AG10803 (cell line): ENCODE measurements around the gene FOXO3.
A peak's percentile ranks its signal among the peaks of the same experiment; 100 is the strongest.

Experiments
- DNase-seq: peaks from one replicate; pipeline ENCODE4 v3.0.0; 2010; ENCODE audit warnings: low read depth
- H3K4me3 ChIP-seq: 2 replicates; pipeline ENCODE4 v1.5.1; 2011; ENCODE audit warnings: mild to moderate bottlenecking, low read length, control low read depth
- CTCF ChIP-seq: conservative IDR thresholded peaks from 2 replicates; pipeline ENCODE4 v1.5.1; 2011; ENCODE audit warnings: mild to moderate bottlenecking, low read length, control low read depth, inconsistent platforms

Gene FOXO3

DNA sequence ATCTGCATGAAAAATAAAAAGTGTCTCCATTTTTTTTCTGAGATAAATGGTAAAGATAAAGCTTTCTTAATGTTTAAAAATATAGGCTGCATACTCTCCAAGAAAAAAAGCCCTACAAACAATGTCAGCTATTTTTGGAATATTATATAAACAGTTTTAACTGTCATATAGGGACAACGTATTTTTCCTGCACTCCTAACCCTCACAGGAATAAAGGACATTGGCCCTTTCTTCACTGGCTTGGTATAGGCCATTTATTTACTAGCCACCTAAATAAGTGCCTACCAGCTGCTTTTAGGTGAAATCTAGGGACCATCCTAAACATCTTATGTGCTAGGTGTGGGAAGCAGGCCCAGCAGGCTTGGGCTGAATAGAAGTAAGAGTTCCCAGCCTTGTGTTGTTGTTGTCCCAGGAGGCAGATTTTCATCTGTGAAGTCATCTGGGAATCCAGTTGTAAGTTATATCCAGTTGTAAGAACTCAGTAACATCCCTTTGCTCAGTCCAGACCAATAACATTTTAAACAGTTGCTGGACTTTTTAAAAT lies 21.3 kb downstream of the FOXO3 start:
- no peak for TF ChIP-seq CTCF
- H3K4me3 ChIP-seq, result no peak overlapping the region
- DNase-seq, result peak; percentile 27

GRCh38 chr6:108582618-108583017 lies 21.9 kb downstream of the FOXO3 start:
- TF ChIP-seq CTCF, result no peak
- DNase-seq, result no peak
- H3K4me3 ChIP-seq, result no peak overlapping the region

- DNase-seq, result no peak
- no peak overlapping the region for H3K4me3 ChIP-seq
- TF ChIP-seq CTCF, result no peak
Measured at GRCh38 chr6:108584323-108584722, 23.6 kb downstream of the FOXO3 start.

DNA sequence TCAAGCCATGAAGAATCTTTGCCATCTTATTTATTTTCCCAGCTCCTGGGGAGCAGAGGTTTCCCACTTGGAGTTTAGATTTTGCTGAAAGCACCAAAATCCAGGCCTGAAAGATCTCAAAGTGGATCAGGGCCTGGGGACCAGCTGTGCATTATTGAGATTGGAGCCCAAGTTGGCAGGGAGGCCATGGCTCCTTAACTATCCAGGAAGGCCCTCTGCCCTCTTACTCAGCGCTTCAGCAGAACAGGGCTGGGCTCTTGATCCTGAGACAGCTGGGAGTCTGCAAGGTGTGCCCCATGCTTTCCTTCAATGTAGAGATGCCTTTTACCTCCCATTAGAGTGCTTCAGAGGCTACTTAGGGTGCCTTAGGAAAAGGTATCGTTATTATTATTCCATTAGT lies 24.6 kb downstream of the FOXO3 start:
- DNase-seq, result no peak
- H3K4me3 ChIP-seq, result no peak overlapping the region
- no peak for TF ChIP-seq CTCF

DNA sequence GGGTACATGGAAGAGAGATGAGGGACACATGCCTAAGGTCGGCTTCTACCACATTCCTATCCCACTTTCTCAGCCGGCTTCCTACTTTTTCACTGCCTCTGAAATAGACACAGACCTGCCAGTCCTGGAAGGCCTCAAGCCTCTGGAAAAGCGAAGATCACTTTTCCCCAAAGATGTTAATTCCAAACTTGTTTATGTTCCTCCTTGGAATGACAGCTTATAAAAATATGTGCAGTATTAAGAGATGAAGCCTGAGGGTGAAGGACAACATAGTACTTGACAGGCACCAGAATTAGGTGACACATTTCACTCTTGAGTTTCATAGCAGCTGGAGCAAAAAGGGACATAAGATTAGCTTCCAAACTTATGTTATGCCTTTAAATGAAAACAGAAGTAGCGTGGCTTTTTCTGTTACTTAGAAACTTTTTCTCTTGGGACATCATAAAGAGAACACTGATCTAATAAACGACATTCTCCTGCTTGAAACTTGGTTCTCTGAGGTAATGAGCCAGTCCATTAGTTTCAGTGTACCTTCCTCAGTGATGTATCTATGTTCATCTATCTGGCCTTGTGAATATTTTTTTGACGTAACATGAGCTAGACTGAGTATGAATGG lies 25.3 kb downstream of the FOXO3 start:
- DNase-seq, result no peak
- no peak for TF ChIP-seq CTCF
- H3K4me3 ChIP-seq, result no peak overlapping the region

DNA sequence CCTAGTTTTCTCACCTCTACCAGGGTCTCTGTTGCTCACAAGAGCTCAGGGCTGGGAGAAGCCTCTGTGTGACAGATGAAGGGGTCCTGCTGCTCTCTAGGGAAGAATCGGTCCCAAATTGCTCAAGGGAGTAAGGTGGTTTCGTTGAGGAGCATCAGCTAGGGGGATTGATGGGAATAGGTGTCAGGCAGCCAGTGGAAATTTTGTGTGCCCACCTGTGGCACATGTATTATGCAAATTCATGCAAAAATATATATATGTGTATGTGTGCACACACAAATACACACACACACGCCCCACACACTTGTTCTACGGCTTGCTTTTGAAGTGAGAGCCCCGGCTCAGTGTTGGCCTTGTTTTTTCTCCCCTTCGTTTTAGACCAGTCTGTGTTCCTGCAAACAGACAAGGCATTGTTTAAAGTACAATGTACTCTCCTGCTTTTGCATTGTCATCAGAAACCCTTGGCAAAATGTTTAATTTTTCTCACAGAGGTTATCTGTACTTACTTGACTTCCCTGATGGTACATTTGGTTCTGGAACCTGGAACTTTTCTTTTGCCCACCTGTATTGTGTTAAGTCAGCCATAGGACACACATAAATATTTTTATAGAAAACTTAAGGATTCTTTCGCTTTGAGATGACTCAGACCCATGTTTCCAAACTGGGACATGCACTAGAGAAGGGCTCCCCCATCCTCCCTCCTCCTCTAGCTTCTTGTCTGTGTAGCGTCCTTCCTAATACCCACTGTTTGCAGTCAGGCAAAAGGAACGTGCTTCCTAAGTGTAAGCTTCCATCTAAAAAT lies 26.7 kb downstream of the FOXO3 start:
- no peak overlapping the region for H3K4me3 ChIP-seq
- no peak for TF ChIP-seq CTCF
- DNase-seq, result peak; percentile 75

DNA sequence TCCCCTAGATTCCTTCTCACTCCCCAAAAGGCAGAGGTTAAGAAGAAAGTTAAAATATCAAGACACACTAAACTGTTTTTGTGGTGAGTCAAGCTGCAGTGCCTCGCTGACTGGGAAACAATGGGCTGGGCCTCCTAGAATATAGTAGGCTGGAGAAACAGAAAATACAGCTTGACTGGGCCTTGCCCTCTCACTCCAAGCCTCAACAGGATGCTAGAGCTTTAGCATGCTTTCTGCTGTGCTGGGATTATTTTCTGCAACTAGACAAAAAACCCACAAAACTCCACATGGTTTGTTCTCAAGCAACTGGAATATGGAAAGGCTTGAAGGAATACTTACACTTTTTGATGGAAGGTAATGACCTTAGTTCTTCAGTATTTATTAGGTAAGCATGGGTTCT lies 27.9 kb downstream of the FOXO3 start:
- TF ChIP-seq CTCF, result no peak
- DNase-seq, result peak; percentile 55
- H3K4me3 ChIP-seq, result no peak overlapping the region
